Measurements from ENCODE around the gene CHD9.

GRCh38 chr16:53034306-53034705 lies 20.5 kb upstream of the CHD9 start:
- TF ChIP-seq CTCF (IDR thresholded peaks at IDR 0.05), result no peak
- TF ChIP-seq POLR2A (IDR thresholded peaks at IDR 0.05), result no peak
